Smooth muscle cell (in vitro differentiated cells): ENCODE data around the gene LOC128125822.

Source experiments
- DNase-seq: peaks from one replicate; lab custom pipeline; 2025; ENCODE audit not compliant: unreplicated experiment; lab: John Stamatoyannopoulos, UW
- H2AFZ ChIP-seq: fragments of 200-600 bp; sonication (generic); 2 replicates; pipeline ENCODE4 v1.6.0; 2016; ENCODE audit warnings: antibody characterized with exemption, low read depth, mild to moderate bottlenecking
- H3F3A ChIP-seq: fragments of 200-600 bp; sonication (generic); 2 replicates; pipeline ENCODE4 v1.6.0; 2017; ENCODE audit warnings: antibody characterized with exemption, low read depth
- H3K27ac ChIP-seq: fragments of 200-600 bp; sonication (generic); 2 replicates; pipeline ENCODE4 v1.5.1; 2016; ENCODE audit warnings: low read depth, mild to moderate bottlenecking
- H3K27me3 ChIP-seq: fragments of 200-600 bp; sonication (generic); 2 replicates; pipeline ENCODE4 v1.6.1; 2016; ENCODE audit warnings: low read depth, mild to moderate bottlenecking
- H3K36me3 ChIP-seq: fragments of 200-600 bp; sonication (generic); 2 replicates; pipeline ENCODE4 v1.5.1; 2016; ENCODE audit warnings: low read depth
- H3K4me1 ChIP-seq: fragments of 200-600 bp; sonication (generic); 2 replicates; pipeline ENCODE4 v1.5.1; 2016; ENCODE audit warnings: low read depth
- H3K4me2 ChIP-seq: fragments of 200-600 bp; sonication (generic); 2 replicates; pipeline ENCODE4 v1.6.0; 2016; ENCODE audit warnings: mild to moderate bottlenecking
- H3K4me3 ChIP-seq: fragments of 200-600 bp; sonication (generic); 2 replicates; pipeline ENCODE4 v1.5.1; 2016; ENCODE audit warnings: mild to moderate bottlenecking
- H3K79me2 ChIP-seq: fragments of 200-600 bp; sonication (generic); 2 replicates; pipeline ENCODE4 v1.6.0; 2016; ENCODE audit warnings: low read depth, mild to moderate bottlenecking
- H3K9ac ChIP-seq: fragments of 200-600 bp; sonication (generic); 2 replicates; pipeline ENCODE4 v1.6.0; 2016; ENCODE audit warnings: low read depth
- H3K9me3 ChIP-seq: fragments of 200-600 bp; sonication (generic); replicated peaks from 2 replicates; pipeline ENCODE4 v1.5.1; 2016; ENCODE audit warnings: low read depth
- H4K20me1 ChIP-seq: fragments of 200-600 bp; sonication (generic); 2 replicates; pipeline ENCODE4 v1.6.0; 2016; ENCODE audit warnings: low read depth
- WGBS: methylation state at CpG from one replicate; pipeline ENCODE4 v1.1.7; 2016; ENCODE audit warnings: low lambda C conversion rate; 5-methylcytosine and 5-hydroxymethylcytosine counted together
- TF ChIP-seq, protein P1 (sequence below): fragments of 200-600 bp; sonication (generic); IDR thresholded peaks from 2 replicates; pipeline ENCODE4 v1.5.1; 2017; ENCODE audit warnings: borderline replicate concordance, mild to moderate bottlenecking, antibody characterized with exemption; ENCODE audit not compliant: insufficient read depth, poor library complexity, severe bottlenecking

The LOC128125822 gene

DNA sequence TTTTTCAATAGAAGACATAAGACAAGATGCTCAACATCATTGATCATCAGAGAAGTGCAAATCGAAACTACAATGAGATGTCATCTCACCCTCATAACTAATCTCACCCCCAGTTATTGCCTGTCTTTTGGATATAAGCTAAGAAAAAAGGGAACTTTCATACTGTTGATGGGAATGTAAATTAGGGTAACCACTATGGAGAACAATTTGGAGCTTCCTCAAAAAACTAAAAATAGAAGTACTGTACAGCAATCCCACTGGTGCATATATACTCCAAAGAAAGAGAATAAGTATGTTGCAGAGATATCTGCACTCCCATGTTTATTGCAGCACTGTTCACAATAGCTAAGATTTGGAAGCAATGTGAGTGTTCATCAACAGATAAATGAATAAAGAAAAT is 37.0 kb downstream of the LOC128125822 start:
- TF ChIP-seq, protein P1, sequence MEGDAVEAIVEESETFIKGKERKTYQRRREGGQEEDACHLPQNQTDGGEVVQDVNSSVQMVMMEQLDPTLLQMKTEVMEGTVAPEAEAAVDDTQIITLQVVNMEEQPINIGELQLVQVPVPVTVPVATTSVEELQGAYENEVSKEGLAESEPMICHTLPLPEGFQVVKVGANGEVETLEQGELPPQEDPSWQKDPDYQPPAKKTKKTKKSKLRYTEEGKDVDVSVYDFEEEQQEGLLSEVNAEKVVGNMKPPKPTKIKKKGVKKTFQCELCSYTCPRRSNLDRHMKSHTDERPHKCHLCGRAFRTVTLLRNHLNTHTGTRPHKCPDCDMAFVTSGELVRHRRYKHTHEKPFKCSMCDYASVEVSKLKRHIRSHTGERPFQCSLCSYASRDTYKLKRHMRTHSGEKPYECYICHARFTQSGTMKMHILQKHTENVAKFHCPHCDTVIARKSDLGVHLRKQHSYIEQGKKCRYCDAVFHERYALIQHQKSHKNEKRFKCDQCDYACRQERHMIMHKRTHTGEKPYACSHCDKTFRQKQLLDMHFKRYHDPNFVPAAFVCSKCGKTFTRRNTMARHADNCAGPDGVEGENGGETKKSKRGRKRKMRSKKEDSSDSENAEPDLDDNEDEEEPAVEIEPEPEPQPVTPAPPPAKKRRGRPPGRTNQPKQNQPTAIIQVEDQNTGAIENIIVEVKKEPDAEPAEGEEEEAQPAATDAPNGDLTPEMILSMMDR: no peak
- H3K27ac ChIP-seq: no peak overlapping the region
- H3K4me1 ChIP-seq: no peaks in the 10 kb centered on the region
- no peak overlapping the region for H2AFZ ChIP-seq
- H3K4me2 ChIP-seq: no peak overlapping the region
- H3K4me3 ChIP-seq: no peak overlapping the region
- DNase-seq: no peak
- H3F3A ChIP-seq: no peaks in the 10 kb centered on the region
- WGBS: 100% methylated on average over 1 of the region's 1 CpG
- no peaks in the 10 kb centered on the region for H4K20me1 ChIP-seq
- no peak overlapping the region for H3K9ac ChIP-seq
- H3K9me3 ChIP-seq: no peaks in the 10 kb centered on the region
- no peaks in the 10 kb centered on the region for H3K27me3 ChIP-seq
- no peaks in the 10 kb centered on the region for H3K79me2 ChIP-seq
- H3K36me3 ChIP-seq: no peaks in the 10 kb centered on the region

DNA sequence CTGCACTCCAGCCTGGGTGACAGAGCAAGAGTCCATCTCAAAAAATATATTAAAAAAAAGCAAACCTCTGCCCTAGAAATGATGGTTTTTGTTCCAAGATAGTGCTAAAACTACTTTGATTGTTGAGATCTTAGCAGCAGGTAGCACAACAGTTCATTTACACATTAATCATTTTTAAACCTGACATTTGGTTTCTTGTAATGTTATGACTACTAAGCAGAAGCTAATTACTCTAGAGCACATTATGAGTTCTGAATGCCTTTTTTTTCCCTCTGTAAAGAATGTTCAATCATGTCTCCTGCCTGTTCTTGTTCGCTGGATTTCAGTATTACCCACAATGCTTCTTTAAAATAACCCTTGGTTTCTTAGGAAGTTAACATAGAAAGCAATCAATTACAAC is 38.7 kb downstream of the LOC128125822 start:
- no peak overlapping the region for H3K4me3 ChIP-seq
- no peaks in the 10 kb centered on the region for H3K36me3 ChIP-seq
- H3K27me3 ChIP-seq: no peaks in the 10 kb centered on the region
- WGBS: 83% methylated on average over 1 of the region's 1 CpG
- H3K9ac ChIP-seq: no peak overlapping the region
- H3K4me1 ChIP-seq: no peaks in the 10 kb centered on the region
- H2AFZ ChIP-seq: no peak overlapping the region
- no peaks in the 10 kb centered on the region for H3F3A ChIP-seq
- H3K27ac ChIP-seq: no peak overlapping the region
- TF ChIP-seq, protein P1: no peak
- H4K20me1 ChIP-seq: no peaks in the 10 kb centered on the region
- H3K79me2 ChIP-seq: no peaks in the 10 kb centered on the region
- H3K9me3 ChIP-seq: no peaks in the 10 kb centered on the region
- no peak overlapping the region for H3K4me2 ChIP-seq
- DNase-seq: no peak

DNA sequence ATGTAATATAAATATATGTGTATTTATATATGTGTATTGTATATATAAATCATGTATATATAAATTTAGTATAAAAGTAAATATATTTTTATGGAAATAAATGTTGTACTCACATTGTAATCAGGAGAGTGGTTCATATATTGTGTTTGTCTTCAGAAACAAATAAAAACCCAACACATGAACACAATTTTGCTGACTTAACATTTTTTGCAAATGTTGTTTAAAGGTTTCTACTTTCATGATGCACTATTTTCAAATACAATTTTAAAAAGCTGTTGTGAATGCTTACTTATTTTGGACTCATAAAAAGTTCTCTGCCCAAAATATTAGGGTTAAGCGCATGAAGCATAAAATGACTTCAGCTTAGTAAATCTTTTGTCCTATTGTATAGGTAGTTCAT is 39.3 kb downstream of the LOC128125822 start:
- H4K20me1 ChIP-seq: no peaks in the 10 kb centered on the region
- no peaks in the 10 kb centered on the region for H3F3A ChIP-seq
- no peaks in the 10 kb centered on the region for H3K79me2 ChIP-seq
- no peaks in the 10 kb centered on the region for H3K27me3 ChIP-seq
- H3K27ac ChIP-seq: no peak overlapping the region
- TF ChIP-seq, protein P1: no peak
- H2AFZ ChIP-seq: no peak overlapping the region
- H3K4me2 ChIP-seq: no peak overlapping the region
- no peak for DNase-seq
- H3K9ac ChIP-seq: no peak overlapping the region
- no peak overlapping the region for H3K4me3 ChIP-seq
- no peaks in the 10 kb centered on the region for H3K36me3 ChIP-seq
- H3K4me1 ChIP-seq: no peaks in the 10 kb centered on the region
- H3K9me3 ChIP-seq: no peaks in the 10 kb centered on the region
- WGBS: 93% methylated on average over 1 of the region's 1 CpG

DNA sequence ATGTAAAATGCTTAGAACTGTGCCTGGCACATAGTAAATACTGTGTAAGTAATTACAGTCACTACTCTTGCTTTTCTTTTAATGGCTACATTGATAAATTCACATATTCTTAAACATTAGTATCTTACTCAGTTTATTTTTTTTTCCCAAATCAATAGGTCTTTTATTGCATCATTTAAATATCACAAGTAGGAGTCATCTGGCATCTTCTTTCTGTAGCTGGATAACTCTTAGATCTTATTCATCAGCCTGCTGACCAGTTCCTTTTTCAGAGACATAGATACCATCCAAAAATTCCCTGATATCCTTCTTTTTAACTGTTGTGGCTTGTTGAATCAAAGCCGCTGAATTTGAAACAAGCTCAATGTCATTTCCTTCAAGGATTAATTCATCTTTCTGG is 43.3 kb downstream of the LOC128125822 start:
- Histone ChIP-seq H3K27me3 (peaks cover 5% of the 10 kb centered on the region), H4K20me1 (no peaks in the 10 kb centered on the region), H3K36me3 (no peaks in the 10 kb centered on the region), H3K27ac (no peak overlapping the region), H3F3A (no peaks in the 10 kb centered on the region), H3K9ac (no peak overlapping the region), H3K4me2 (no peak overlapping the region), H2AFZ (no peak overlapping the region), H3K4me3 (no peak overlapping the region), H3K79me2 (no peaks in the 10 kb centered on the region), H3K4me1 (no peaks in the 10 kb centered on the region), H3K9me3 (no peaks in the 10 kb centered on the region)
- DNase-seq: no peak
- 94% methylated on average over 1 of the region's 1 CpG for WGBS
- TF ChIP-seq, protein P1: no peak
